ENCODE results near the gene RPSA.
A peak's percentile ranks its signal among the peaks of the same experiment; 100 is the strongest.
"Not testable (repeated sequence)": the region's sequence is repeated elsewhere in the genome, so short reads cannot be mapped to it uniquely, and the experiment has no call there.

RPSA gene

GRCh38 chr3:39406368-39407258 lies at the start of gene RPSA:
TSS of gene RPSA (plus strand) at chr3:39406720. CDS start at chr3:39407654, 934 bp downstream.
- Histone ChIP-seq H3K27ac (peak within 1 kb of the TSS; percentile 33 to 96 (median 88)), H3K4me3 (peak within 1 kb of the TSS; percentile 70 to 80 (median 76))

GRCh38 chr3:39358333-39358732 lies 48.2 kb upstream of the RPSA start:
- Histone ChIP-seq H3K4me3 (no peak overlapping the region), H3K27ac (no peak overlapping the region)

- Histone ChIP-seq H3K27ac (peak overlapping the region in 5 of 21 experiments; percentile 18 to 69 (median 55)), H3K4me3 (no peak overlapping the region)
These were observed 45.1 kb upstream of the RPSA start for GRCh38 chr3:39361252-39361927.

GRCh38 chr3:39362192-39362591 lies 44.3 kb upstream of the RPSA start:
- H3K27ac ChIP-seq, result peak overlapping the region in 5 of 21 experiments; percentile 18 to 69 (median 55)

GRCh38 chr3:39362812-39363211 lies 43.7 kb upstream of the RPSA start:
- no peak overlapping the region for H3K4me3 ChIP-seq
- H3K27ac ChIP-seq, result peak overlapping the region in 3 of 21 experiments; percentile 34 to 69 (median 55)

More at GRCh38 chr3:39362192-39362591, 44.3 kb upstream of the RPSA start:
- no peak overlapping the region for H3K4me3 ChIP-seq

GRCh38 chr3:39370450-39370849 lies 36.1 kb upstream of the RPSA start:
- H3K4me3 ChIP-seq, H3K27ac ChIP-seq: not testable (repeated sequence)

GRCh38 chr3:39372833-39373232 lies 33.7 kb upstream of the RPSA start:
- Histone ChIP-seq H3K27ac (no peak overlapping the region), H3K4me3 (no peak overlapping the region)

- Histone ChIP-seq H3K27ac (no peak overlapping the region), H3K4me3 (no peak overlapping the region)
These were observed 29.4 kb upstream of the RPSA start for GRCh38 chr3:39376959-39377634.

GRCh38 chr3:39378088-39378487 lies 28.4 kb upstream of the RPSA start:
- no peak overlapping the region for H3K27ac ChIP-seq
- no peak overlapping the region for H3K4me3 ChIP-seq

- H3K4me3 ChIP-seq, result no peak overlapping the region
These were observed 27.4 kb upstream of the RPSA start for GRCh38 chr3:39378957-39379777.

GRCh38 chr3:39379778-39380155 lies 26.8 kb upstream of the RPSA start:
- no peak overlapping the region for H3K27ac ChIP-seq

More at GRCh38 chr3:39378957-39379777, 27.4 kb upstream of the RPSA start:
- H3K27ac ChIP-seq, result no peak overlapping the region

GRCh38 chr3:39381432-39381831 lies 25.1 kb upstream of the RPSA start:
- Histone ChIP-seq H3K27ac (no peak overlapping the region), H3K4me3 (no peak overlapping the region)

More at GRCh38 chr3:39379778-39380155, 26.8 kb upstream of the RPSA start:
- no peak overlapping the region for H3K4me3 ChIP-seq

- Histone ChIP-seq H3K4me3 (peak within 1 kb of the TSS; percentile 57 to 90 (median 80)), H3K27ac (peak within 1 kb of the TSS; percentile 63 to 94 (median 85))
These were observed 23.3 kb upstream of the RPSA start, which contains the start of gene SLC25A38 for GRCh38 chr3:39383045-39383880. TSS of gene SLC25A38 (plus strand) at chr3:39383370. CDS start at chr3:39383725, 355 bp downstream.

GRCh38 chr3:39383881-39384664 lies 22.4 kb upstream of the RPSA start:
- H3K27ac ChIP-seq, result peak overlapping the region; percentile 63 to 94 (median 85)
- H3K4me3 ChIP-seq, result peak overlapping the region; percentile 57 to 90 (median 80)

GRCh38 chr3:39384665-39385000 lies 21.9 kb upstream of the RPSA start:
- peak overlapping the region in 3 of 21 experiments; percentile 85 to 89 (median 88) for H3K27ac ChIP-seq
- peak overlapping the region; percentile 57 to 90 (median 80) for H3K4me3 ChIP-seq

- Histone ChIP-seq H3K27ac (no peak overlapping the region), H3K4me3 (no peak overlapping the region)
These were observed 20.9 kb upstream of the RPSA start for GRCh38 chr3:39385456-39386090.

GRCh38 chr3:39386318-39386717 lies 20.2 kb upstream of the RPSA start:
- Histone ChIP-seq H3K4me3 (no peak overlapping the region), H3K27ac (no peak overlapping the region)

Data from skin epidermis (tissue), 12 donors.